Activated B cell treated with CpG ODN at 0.5 μM for 24 hours (primary cell): ENCODE data around the gene SYT1. TPM values are rescaled to one million over a fixed set of nuclear protein-coding genes. Genes with fewer than 3 reads are reported as not detected.
A peak's percentile ranks its signal among the peaks of the same experiment; 100 is the strongest.

Source experiments
- ATAC-seq: fragments of 200-7000 bp; cut with Tn5 transposase; one replicate; pipeline ENCODE4 v1.10.0; 2021; ENCODE audit warnings: low read depth, mild to moderate bottlenecking, moderate library complexity
- CTCF ChIA-PET: fragments of 350-600 bp; sonication (Branson Sonifier 250); formaldehyde crosslinking; loops from one replicate; lab custom pipeline; 2021; ENCODE audit warnings: antibody characterized with exemption; lab: Charles Lee
- POLR2A ChIA-PET: fragments of 350-600 bp; sonication (Branson Sonifier 250); formaldehyde crosslinking; loops from one replicate; lab custom pipeline; 2021; ENCODE audit warnings: antibody characterized with exemption; lab: Charles Lee
- DNase-seq: peaks from one replicate; pipeline ENCODE4 v3.0.0; 2022
- H3K27ac Mint-ChIP-seq: one replicate; pipeline ENCODE4 v1.8.0; 2020; ENCODE audit warnings: mixed read lengths
- H3K27me3 Mint-ChIP-seq: one replicate; pipeline ENCODE4 v1.8.0; 2021; ENCODE audit warnings: mixed read lengths
- H3K36me3 Mint-ChIP-seq: one replicate; pipeline ENCODE4 v1.8.0; 2021; ENCODE audit warnings: low read depth, mixed read lengths
- H3K4me1 Mint-ChIP-seq: one replicate; pipeline ENCODE4 v1.8.0; 2021; ENCODE audit warnings: mixed read lengths
- H3K4me3 Mint-ChIP-seq: one replicate; pipeline ENCODE4 v1.8.0; 2020; ENCODE audit warnings: mild to moderate bottlenecking, mixed read lengths
- H3K9me3 Mint-ChIP-seq: one replicate; pipeline ENCODE4 v1.8.0; 2020; ENCODE audit warnings: mixed read lengths
- CTCF ChIP-seq: fragments of 200-600 bp; IDR thresholded peaks from one replicate; pipeline ENCODE4 v1.8.0; 2022; ENCODE audit warnings: antibody characterized with exemption, mild to moderate bottlenecking
- intact Hi-C: fragments of 100-400 bp; cut with micrococcal nuclease; formaldehyde crosslinking; loops from one replicate; pipeline ENCODE4 v1.15.1; 2024
- total RNA-seq: library from RNA; stranded (reverse); gene quantifications from 2 replicates; pipeline ENCODE4 v1.2.3, GENCODE V29; 2022

SYT1 gene
- 0.39 and 0.49 TPM in 2 replicates for total RNA-seq

GRCh38 chr12:78864403-78864869, at the start of gene SYT1:
Gene SYT1, plus strand, starts transcription at chr12:78864774.
- H3K27me3 Mint-ChIP-seq = peaks cover 12% of the 10 kb centered on the region
- peak within 1 kb of the TSS; percentile 86 for H3K4me3 Mint-ChIP-seq

GRCh38 chr12:78818487-78818886, 46.1 kb upstream of the SYT1 start:
- Mint-ChIP-seq H3K36me3 (no peaks in the 10 kb centered on the region), H3K4me3 (no peak overlapping the region)
- CTCF ChIA-PET = no interaction called here

More at GRCh38 chr12:78864403-78864869, at the start of gene SYT1:
- H3K9me3 Mint-ChIP-seq = no peaks in the 10 kb centered on the region
- peak within 1 kb of the TSS; percentile 76 for H3K27ac Mint-ChIP-seq
- DNase-seq = peak; percentile 16
- POLR2A ChIA-PET = interaction anchor here (0.6 to 1.3 kb wide), 4 partner anchors 20 to 731 kb away, joined by 3 to 6 read pairs (median 6); no protein-coding TSS in a partner anchor
- TF ChIP-seq CTCF = no peak
- CTCF ChIA-PET = interaction anchor here (0.6 kb wide), 1 partner anchor 31 kb away, joined by 3 read pairs; no protein-coding TSS in a partner anchor
- ATAC-seq = peak; percentile 66
- H3K4me1 Mint-ChIP-seq = peaks cover 23% of the 10 kb centered on the region
- intact Hi-C loops = loop anchor here (1.0 kb wide), 1 partner anchor 24 kb away; no protein-coding TSS in a partner anchor
- H3K36me3 Mint-ChIP-seq = peaks cover 3% of the 10 kb centered on the region

GRCh38 chr12:78820946-78821345, 43.6 kb upstream of the SYT1 start:
- POLR2A ChIA-PET = no interaction called here
- Mint-ChIP-seq H3K27me3 (no peaks in the 10 kb centered on the region), H3K9me3 (no peaks in the 10 kb centered on the region), H3K27ac (no peak overlapping the region), H3K4me3 (no peak overlapping the region), H3K4me1 (no peaks in the 10 kb centered on the region), H3K36me3 (no peaks in the 10 kb centered on the region)
- CTCF ChIA-PET = no interaction called here
- DNase-seq (no peak), ATAC-seq (no peak)
- intact Hi-C loops = no loop called here
- no peak for TF ChIP-seq CTCF

More at GRCh38 chr12:78818487-78818886, 46.1 kb upstream of the SYT1 start:
- Mint-ChIP-seq H3K27me3 (no peaks in the 10 kb centered on the region), H3K27ac (no peak overlapping the region), H3K9me3 (peaks cover 3% of the 10 kb centered on the region), H3K4me1 (no peaks in the 10 kb centered on the region)
- ATAC-seq (no peak), DNase-seq (no peak)
- TF ChIP-seq CTCF = no peak
- POLR2A ChIA-PET = no interaction called here
- intact Hi-C loops = no loop called here

- ATAC-seq (no peak), DNase-seq (no peak)
- no peak overlapping the region for H3K27ac Mint-ChIP-seq
- intact Hi-C loops = no loop called here
- ChIA-PET CTCF (no interaction called here), POLR2A (no interaction called here)
- H3K27me3 Mint-ChIP-seq = no peaks in the 10 kb centered on the region
- H3K9me3 Mint-ChIP-seq = no peaks in the 10 kb centered on the region
- no peaks in the 10 kb centered on the region for H3K36me3 Mint-ChIP-seq
- TF ChIP-seq CTCF = no peak
- no peaks in the 10 kb centered on the region for H3K4me1 Mint-ChIP-seq
- no peak overlapping the region for H3K4me3 Mint-ChIP-seq
Measured at GRCh38 chr12:78824918-78825317, 39.7 kb upstream of the SYT1 start.

- Mint-ChIP-seq H3K27ac (no peak overlapping the region), H3K27me3 (no peaks in the 10 kb centered on the region), H3K9me3 (no peaks in the 10 kb centered on the region), H3K36me3 (no peaks in the 10 kb centered on the region), H3K4me1 (no peaks in the 10 kb centered on the region), H3K4me3 (no peak overlapping the region)
- ATAC-seq = no peak
- TF ChIP-seq CTCF = no peak
- ChIA-PET CTCF (no interaction called here), POLR2A (no interaction called here)
- DNase-seq = no peak
- intact Hi-C loops = no loop called here
Measured at GRCh38 chr12:78829690-78830089, 34.9 kb upstream of the SYT1 start.
